GM19463 (cell line): Measurements from ENCODE around the gene EXD3.
"Not testable (repeated sequence)": the region's sequence is repeated elsewhere in the genome, so short reads cannot be mapped to it uniquely, and the experiment has no call there.

ENCODE experiments used
- ATAC-seq: cut with Tn5 transposase; IDR thresholded peaks from one replicate; pipeline ENCODE4 v1.9.1; 2021; ENCODE audit warnings: mild to moderate bottlenecking, moderate library complexity; ENCODE audit not compliant: unreplicated experiment

The EXD3 gene

GRCh38 chr9:137411645-137412380, 11.1 kb downstream of the EXD3 start:
- ATAC-seq = no peak

GRCh38 chr9:137411260-137411644, 11.7 kb downstream of the EXD3 start:
- no peak for ATAC-seq

- no peak for ATAC-seq
These were observed 12.1 kb downstream of the EXD3 start for GRCh38 chr9:137410891-137411249.

- ATAC-seq = not testable (repeated sequence)
These were observed 12.6 kb downstream of the EXD3 start for GRCh38 chr9:137410236-137410890.

- no peak for ATAC-seq
These were observed 13.4 kb downstream of the EXD3 start for GRCh38 chr9:137409515-137409914.

- no peak for ATAC-seq
These were observed 14.1 kb downstream of the EXD3 start for GRCh38 chr9:137408651-137409405.

GRCh38 chr9:137407590-137408300, 15.2 kb downstream of the EXD3 start:
- no peak for ATAC-seq

- peak; percentile 51 for ATAC-seq
These were observed 15.9 kb downstream of the EXD3 start for GRCh38 chr9:137406876-137407589.

GRCh38 chr9:137406085-137406760, 16.7 kb downstream of the EXD3 start:
- ATAC-seq = no peak

GRCh38 chr9:137405677-137406081, 17.3 kb downstream of the EXD3 start:
- no peak for ATAC-seq

GRCh38 chr9:137404961-137405567, 17.9 kb downstream of the EXD3 start:
- ATAC-seq = no peak

GRCh38 chr9:137403269-137403668, 19.7 kb downstream of the EXD3 start:
- no peak for ATAC-seq

- ATAC-seq = no peak
These were observed 20.2 kb downstream of the EXD3 start for GRCh38 chr9:137402746-137403145.

GRCh38 chr9:137398561-137399468, 24.1 kb downstream of the EXD3 start:
- ATAC-seq = no peak

- no peak for ATAC-seq
These were observed 25.1 kb downstream of the EXD3 start for GRCh38 chr9:137397675-137398423.

- ATAC-seq = no peak
These were observed 26.2 kb downstream of the EXD3 start for GRCh38 chr9:137396634-137397367.

- no peak for ATAC-seq
These were observed 26.7 kb downstream of the EXD3 start for GRCh38 chr9:137396227-137396626.
